Calu3 (cell line): ENCODE results near the gene PTPRC. TPM values are rescaled to one million over a fixed set of nuclear protein-coding genes. Genes with fewer than 3 reads are reported as not detected.

Experiments used
- BruUV-seq: library from RNA; stranded (reverse); fragments of 400-500 nt; replicated peaks from 2 replicates; lab custom pipeline; 2021; lab: Mats Ljungman, UMichigan
- CTCF ChIA-PET: fragments of 300-600 bp; sonication (Branson Sonifier 250); formaldehyde crosslinking; loops from one replicate; lab custom pipeline; 2022; ENCODE audit warnings: antibody characterized with exemption; lab: Charles Lee
- DNase-seq: peaks from one replicate; pipeline ENCODE4 v3.0.0; 2022
- H3K27ac Mint-ChIP-seq: one replicate; pipeline ENCODE4 v1.8.0; 2022; ENCODE audit warnings: mixed read lengths; ENCODE audit not compliant: unreplicated experiment
- H3K27me3 Mint-ChIP-seq: one replicate; pipeline ENCODE4 v1.8.0; 2022; ENCODE audit warnings: mixed read lengths; ENCODE audit not compliant: unreplicated experiment
- H3K36me3 Mint-ChIP-seq: one replicate; pipeline ENCODE4 v1.8.0; 2022; ENCODE audit warnings: mild to moderate bottlenecking, moderate library complexity, mixed read lengths; ENCODE audit not compliant: insufficient read depth, unreplicated experiment
- H3K4me1 Mint-ChIP-seq: one replicate; pipeline ENCODE4 v1.8.0; 2022; ENCODE audit warnings: mild to moderate bottlenecking, low read depth, mixed read lengths; ENCODE audit not compliant: unreplicated experiment
- H3K4me3 Mint-ChIP-seq: one replicate; pipeline ENCODE4 v1.8.0; 2022; ENCODE audit warnings: mild to moderate bottlenecking, low read depth, moderate library complexity, mixed read lengths; ENCODE audit not compliant: unreplicated experiment
- H3K9me3 Mint-ChIP-seq: one replicate; pipeline ENCODE4 v1.8.0; 2022; ENCODE audit warnings: low read depth, mixed read lengths; ENCODE audit not compliant: unreplicated experiment
- intact Hi-C: fragments of 100-400 bp; cut with micrococcal nuclease; formaldehyde crosslinking; loops from one replicate; pipeline ENCODE4 v1.10.0; 2022; ENCODE audit not compliant: unreplicated experiment
- total RNA-seq: library from RNA; stranded (reverse); gene quantifications from 2 replicates; pipeline ENCODE4 v1.2.3, GENCODE V29; 2022
- TF ChIP-seq, protein P1 (sequence below): fragments of 200-600 bp; IDR thresholded peaks from one replicate; pipeline ENCODE4 v1.8.0; 2022; ENCODE audit warnings: antibody characterized with exemption; ENCODE audit not compliant: unreplicated experiment

Gene PTPRC
- total RNA-seq, 1 experiment from 2014 or later, result not detected

DNA sequence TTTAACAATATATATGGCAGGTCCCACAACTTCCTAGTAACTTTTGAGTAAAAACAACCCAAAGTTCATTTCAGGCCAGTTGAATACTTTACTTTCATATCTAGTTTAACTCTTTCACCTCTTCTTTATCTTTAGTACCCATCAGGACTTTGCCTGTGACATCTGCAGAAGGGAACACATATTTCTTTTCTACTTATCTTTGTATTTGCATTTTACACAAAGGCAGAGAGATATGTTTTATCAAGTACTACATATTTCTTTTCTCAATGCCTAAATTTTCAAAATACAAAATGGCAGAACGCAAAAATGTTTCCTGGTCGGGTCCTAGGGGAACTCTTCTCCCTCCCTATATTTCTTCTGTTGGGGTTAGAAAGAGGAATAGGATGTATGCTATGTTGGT lies 6.8 kb upstream of the PTPRC start:
- H3K36me3 Mint-ChIP-seq, result no peaks in the 10 kb centered on the region
- BruUV-seq, result no TSS peak
- CTCF ChIA-PET, result no interaction called here
- DNase-seq, result no peak
- no peaks in the 10 kb centered on the region for H3K4me1 Mint-ChIP-seq
- peaks cover 2% of the 10 kb centered on the region for H3K9me3 Mint-ChIP-seq
- no peak overlapping the region for H3K27ac Mint-ChIP-seq
- H3K4me3 Mint-ChIP-seq, result no peak overlapping the region
- intact Hi-C loops, result no loop called here
- H3K27me3 Mint-ChIP-seq, result no peaks in the 10 kb centered on the region
- TF ChIP-seq, protein P1, sequence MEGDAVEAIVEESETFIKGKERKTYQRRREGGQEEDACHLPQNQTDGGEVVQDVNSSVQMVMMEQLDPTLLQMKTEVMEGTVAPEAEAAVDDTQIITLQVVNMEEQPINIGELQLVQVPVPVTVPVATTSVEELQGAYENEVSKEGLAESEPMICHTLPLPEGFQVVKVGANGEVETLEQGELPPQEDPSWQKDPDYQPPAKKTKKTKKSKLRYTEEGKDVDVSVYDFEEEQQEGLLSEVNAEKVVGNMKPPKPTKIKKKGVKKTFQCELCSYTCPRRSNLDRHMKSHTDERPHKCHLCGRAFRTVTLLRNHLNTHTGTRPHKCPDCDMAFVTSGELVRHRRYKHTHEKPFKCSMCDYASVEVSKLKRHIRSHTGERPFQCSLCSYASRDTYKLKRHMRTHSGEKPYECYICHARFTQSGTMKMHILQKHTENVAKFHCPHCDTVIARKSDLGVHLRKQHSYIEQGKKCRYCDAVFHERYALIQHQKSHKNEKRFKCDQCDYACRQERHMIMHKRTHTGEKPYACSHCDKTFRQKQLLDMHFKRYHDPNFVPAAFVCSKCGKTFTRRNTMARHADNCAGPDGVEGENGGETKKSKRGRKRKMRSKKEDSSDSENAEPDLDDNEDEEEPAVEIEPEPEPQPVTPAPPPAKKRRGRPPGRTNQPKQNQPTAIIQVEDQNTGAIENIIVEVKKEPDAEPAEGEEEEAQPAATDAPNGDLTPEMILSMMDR, result no peak

DNA sequence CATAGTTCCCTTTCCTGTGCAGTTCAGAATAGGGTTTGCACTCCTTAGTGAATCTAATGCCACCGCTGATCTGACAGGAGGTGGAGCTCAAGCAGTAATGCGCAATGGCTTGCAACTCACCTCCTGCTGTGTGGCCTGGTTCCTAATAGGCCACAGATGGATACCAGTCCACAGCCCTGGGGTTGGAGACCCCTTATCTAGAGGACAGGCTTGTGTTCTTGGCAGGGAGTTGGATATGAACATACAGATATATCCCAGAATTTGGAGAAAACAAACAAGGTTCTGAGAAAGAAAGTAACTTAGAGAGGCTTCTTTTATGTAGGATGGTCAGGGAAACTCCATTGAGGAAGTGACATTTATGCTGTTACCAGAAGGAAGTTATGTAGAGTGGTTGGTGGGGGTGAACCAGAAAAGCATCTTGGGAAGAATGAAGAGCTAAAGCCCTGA lies 5.1 kb upstream of the PTPRC start:
- Mint-ChIP-seq H3K27me3 (no peaks in the 10 kb centered on the region), H3K4me3 (no peak overlapping the region), H3K36me3 (no peaks in the 10 kb centered on the region), H3K9me3 (peaks cover 2% of the 10 kb centered on the region), H3K4me1 (no peaks in the 10 kb centered on the region), H3K27ac (no peak overlapping the region)
- TF ChIP-seq, protein P1, result no peak
- no peak for DNase-seq
- CTCF ChIA-PET, result no interaction called here
- no TSS peak for BruUV-seq
- intact Hi-C loops, result no loop called here

DNA sequence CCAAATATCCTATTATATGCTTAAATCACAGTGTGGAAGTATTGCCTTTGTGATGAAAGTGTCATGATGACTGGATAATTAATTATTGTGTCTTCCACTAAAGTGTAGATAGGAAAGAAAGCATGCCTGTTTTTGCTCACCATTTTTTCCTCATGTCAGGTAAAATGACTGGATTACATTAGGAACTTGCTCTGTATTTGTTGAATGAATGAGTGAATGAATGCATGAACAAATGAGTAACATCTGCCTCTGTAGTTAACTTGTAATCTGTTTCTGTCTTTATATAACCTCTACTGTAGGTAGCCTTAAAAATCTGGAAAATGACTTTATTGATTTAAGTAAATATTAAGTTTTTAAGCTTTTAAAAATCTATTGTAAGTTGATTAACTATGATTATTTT lies 2.9 kb upstream of the PTPRC start:
- peaks cover 2% of the 10 kb centered on the region for H3K9me3 Mint-ChIP-seq
- CTCF ChIA-PET, result interaction anchor here (0.5 kb wide), 1 partner anchor 58 kb away, joined by 6 read pairs; no protein-coding TSS in a partner anchor
- H3K4me3 Mint-ChIP-seq, result no peak overlapping the region
- TF ChIP-seq, protein P1, result no peak
- BruUV-seq, result no TSS peak
- H3K27me3 Mint-ChIP-seq, result no peaks in the 10 kb centered on the region
- no peaks in the 10 kb centered on the region for H3K4me1 Mint-ChIP-seq
- no peaks in the 10 kb centered on the region for H3K36me3 Mint-ChIP-seq
- DNase-seq, result no peak
- intact Hi-C loops, result no loop called here
- no peak overlapping the region for H3K27ac Mint-ChIP-seq

DNA sequence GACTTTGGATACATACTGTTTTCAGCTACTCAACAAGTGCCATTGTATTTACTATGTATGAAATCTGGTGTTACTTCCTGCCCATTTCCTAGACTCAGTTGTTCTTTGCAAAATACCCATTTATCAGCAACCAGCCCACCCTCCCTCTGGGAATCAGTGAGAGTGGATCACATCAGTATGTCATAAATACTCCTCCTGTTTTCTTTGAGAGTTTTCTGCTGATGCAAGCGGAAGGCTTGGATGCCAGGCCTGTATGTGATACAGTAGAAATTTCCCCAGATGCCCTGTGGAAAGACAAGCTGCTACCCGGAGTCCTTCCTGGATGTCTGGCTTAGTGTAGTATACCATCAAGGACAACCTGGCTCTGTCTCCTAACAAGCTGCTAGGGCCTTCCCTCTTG lies 2.4 kb upstream of the PTPRC start:
- no peaks in the 10 kb centered on the region for H3K36me3 Mint-ChIP-seq
- peaks cover 2% of the 10 kb centered on the region for H3K9me3 Mint-ChIP-seq
- no peak overlapping the region for H3K27ac Mint-ChIP-seq
- no peak for DNase-seq
- TF ChIP-seq, protein P1, result no peak
- H3K4me3 Mint-ChIP-seq, result no peak overlapping the region
- no peaks in the 10 kb centered on the region for H3K27me3 Mint-ChIP-seq
- H3K4me1 Mint-ChIP-seq, result no peaks in the 10 kb centered on the region
- intact Hi-C loops, result no loop called here
- CTCF ChIA-PET, result interaction anchor here (0.5 to 1.3 kb wide), 2 partner anchors 30 to 58 kb away, joined by 5 to 6 read pairs; no protein-coding TSS in a partner anchor
- no TSS peak for BruUV-seq
